ENCODE data around the gene ANKRD11.
"Not testable (repeated sequence)": the region's sequence is repeated elsewhere in the genome, so short reads cannot be mapped to it uniquely, and the experiment has no call there.

The ANKRD11 gene

DNA sequence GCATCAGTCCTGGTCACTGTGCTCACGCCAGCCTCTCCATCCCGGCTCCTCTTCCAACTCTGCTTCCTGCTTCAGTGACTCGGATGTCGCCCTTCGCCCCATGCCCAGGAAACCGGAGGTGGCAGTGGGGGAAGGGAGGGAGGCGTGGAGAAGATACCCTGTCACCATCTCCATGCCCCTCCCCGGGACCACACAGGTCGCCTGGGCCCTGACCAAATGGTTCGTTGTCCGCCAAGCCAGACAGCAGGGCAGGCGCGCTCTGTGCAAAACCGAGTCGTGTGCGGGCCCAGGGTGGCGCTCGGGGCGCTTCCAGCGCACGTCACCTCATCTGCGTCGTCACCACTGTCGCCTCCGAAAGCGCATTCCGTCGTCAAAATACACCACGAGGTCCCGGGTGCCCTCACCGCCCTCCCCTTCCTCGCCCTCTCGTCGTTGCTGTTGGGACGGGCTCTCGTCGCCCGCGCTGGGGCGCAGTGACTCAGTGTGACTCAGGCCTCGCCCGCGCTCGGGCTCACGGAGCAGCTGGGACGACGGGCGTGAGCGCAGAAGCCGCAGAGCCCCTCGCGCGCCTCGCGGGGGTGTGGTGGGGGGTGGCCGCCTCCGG is 233.6 kb downstream of the ANKRD11 start:
- DNase-seq = peak; percentile 19

DNA sequence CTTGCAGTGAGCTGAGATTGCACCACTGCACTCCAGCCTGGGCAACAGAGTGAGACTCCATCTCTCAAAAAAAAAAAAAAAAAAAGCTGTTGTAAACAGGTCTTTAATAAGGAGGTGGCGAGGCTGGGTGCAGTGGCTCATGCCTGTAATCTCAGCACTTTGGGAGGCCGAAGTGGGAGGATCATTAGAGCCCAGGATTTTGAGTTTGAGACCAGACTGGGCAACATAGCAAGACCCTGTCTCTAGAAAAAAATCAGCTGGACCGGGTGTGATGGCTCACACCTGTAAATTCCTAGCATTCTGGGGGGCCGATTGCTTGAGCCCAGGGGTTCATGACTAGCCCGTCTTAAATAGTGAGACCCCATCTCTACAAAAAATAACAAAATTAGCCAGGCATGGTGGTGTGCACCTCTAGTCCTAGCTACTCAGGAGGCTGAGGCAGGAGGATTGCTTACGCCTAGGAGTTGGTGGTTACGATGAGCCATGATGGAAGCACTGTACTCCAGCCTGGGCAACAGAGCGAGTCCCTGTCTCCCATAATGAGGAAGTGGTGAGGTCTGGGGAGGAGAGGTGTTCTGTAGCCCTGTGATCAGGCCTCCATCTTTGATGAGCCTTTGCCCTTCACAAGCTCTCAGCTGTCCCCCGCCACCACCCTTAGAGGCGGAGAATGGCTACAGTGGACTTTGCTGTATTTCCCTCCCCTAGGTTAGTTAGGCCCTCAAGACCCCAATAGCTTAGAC is 236.6 kb downstream of the ANKRD11 start:
- DNase-seq = no peak

DNA sequence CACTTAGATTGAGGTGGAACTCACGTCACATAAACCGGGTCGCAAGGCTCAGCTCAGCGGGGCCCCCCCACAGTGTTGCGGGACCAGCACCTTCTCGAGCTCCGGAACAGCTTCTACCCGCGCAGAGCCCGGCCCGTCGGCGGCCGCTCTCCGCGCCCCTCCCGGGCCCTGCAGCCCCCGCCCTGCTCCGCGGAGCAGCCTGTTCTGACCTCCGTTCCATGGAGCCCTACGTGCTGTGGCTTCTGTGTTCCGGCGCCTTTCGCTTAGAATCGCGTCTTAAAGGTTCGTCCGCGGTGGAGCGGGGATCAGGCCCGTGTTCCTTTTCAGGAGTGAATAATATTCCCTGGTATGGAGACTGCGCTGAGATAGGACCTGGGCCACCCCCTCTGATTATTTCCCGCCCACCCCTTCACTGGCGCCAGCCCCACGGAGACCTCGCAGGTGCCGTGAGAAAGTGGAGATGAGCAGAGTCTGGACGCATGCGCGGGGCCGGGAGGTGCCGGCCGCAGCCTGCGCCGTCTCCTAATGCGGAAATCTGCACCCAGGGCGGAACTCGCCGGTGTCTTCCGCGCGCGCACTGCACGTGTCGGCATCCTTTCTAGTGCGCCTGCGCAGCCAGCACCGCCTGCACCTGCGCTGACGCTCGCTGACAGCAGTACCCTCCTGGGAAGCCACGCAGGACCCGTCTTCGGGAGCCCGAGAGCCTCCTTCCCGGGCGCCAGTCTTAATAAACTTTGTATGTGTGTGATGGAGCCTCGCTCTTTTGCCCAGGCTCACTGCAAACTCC is 242.0 kb downstream of the ANKRD11 start:
- no peak for DNase-seq

DNA sequence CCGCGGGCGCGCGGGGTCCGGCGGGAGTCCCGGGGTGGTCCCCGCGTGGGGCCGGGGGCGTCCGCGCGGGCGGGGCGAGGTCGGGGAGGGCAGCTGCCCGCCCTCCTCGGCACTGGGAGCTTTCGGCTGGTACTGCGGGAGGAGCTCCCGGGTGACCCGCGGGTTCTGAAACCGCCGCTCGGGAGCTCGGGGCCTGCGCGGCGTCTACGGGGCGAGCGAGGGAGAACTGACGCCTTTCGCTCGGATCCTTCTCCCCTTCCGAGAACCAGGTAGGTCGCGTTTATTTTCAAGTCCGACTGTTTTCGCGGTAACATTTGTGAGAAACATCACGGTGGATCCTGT is 242.7 kb downstream of the ANKRD11 start:
- not testable (repeated sequence) for DNase-seq

DNA sequence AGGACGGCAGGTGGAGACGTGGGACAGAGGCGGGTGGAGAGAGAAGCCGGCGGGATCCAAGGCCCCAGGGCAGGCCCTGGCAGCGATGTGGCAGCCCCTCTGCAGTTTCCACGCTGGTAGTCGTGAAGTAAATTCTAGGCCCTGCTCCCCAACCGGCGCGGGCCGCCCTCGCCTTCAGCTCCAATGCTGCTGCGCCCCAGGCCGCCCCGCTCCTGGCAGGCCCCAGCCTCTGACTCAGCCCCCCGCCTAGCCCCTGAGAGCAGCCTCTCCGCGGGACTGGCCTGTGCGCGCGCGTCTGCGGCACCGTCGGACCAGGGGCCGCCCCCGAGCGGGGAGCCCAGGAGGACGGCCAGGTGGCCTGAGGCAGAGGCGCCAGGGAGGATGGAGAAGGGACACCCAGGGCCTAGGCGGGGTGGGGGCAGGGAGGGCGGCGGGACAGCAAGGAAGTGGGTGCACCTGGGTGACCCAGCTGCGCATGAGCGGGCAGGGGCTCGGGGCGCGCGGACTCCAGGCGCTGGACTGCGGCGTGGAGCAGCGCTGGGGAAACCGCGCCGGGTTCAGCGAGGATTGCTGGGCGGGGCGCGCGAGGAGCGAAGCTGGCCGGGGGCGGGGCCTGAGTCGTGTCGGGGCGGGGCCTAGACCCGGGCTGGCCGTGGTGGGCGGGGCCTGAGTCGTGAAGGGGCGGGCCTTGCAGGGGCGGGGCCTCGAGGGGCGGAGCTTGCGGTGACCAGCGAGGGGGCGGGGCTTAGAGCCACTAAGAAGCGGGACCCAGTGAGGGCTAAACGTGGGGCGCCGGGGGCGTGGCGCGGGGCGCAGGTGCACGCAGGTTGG is 243.2 kb downstream of the ANKRD11 start:
- peak; percentile 61 for DNase-seq

DNA sequence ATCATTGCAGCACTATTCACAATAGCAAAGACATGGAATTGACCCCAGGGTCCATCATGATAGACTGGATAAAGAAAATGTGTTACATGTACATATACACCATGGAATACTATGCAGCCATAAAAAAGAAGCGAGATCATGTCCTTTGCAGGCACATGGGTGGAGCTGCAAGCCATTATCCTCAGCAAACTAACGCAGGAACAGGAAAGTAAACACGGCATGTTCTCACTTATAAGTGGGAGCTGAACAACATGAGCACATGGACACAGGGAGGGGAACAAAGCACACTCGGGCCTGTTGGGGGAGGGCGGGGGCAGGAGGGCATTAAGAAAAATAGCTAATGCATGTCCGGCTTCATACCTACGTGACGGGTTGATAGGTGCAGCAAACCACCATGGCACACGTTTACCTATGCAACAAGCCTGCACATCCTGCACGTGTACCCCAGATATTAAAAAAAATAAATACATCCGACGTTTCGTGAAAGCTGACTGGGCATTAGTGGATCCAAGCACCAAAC is 243.9 kb downstream of the ANKRD11 start:
- no peak for DNase-seq

DNA sequence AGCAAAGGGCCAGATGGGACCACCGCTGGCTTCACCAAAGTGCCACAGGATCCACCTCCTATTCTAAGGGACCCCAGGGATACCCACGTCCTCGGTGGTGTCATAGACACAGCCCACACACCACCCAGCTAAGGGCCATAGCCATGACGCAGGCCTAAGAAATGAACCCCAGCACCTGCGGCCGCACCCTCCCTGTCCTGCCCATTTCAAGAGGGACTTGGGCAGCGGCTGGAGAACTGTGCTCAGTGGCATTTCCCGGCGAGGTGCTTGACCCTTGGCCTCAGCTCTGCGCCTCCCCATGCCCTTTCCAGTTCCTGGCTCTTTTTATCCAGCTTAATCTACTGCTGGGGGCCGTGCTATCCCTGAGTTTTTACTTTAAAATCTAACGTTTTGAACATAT is 245.6 kb downstream of the ANKRD11 start:
- no peak for DNase-seq

DNA sequence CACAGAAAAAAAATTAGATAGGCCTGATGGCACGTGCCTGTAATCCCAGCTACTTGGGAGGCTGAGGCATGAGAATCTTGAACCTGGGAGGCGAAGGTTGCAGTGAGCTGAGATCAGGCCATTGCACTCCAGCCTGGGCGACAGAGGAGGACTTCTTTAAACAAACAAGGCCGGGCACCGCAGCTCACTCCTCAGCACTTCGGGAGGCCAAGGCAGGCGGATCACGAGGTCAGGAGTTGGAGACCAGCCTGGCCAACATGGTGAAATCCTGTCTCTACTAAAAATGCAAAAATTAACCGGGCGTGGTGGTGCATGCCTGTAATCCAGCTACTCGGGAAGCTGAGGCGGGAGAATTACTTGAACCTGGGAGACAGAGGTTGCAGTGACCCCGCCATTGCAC is 246.1 kb downstream of the ANKRD11 start:
- not testable (repeated sequence) for DNase-seq

DNA sequence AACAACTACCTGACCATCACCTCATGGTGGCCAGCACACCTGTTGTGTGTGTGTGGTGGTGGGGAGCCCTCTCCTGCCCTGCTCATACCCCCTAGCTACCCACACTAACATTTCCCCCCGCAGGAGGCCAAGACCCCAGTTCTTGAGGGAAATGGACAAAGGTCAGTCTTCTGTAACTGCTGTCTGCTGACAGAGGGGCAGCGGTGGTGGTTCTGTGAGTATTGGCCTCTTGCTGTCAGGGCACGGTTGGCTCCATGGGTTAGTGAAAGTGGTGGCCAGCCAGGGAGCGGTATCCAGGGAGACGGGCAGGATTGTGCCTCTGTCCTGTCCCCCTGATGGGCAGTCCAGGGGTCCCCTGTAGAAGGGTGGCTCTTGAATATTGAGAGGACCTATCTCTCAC is 246.7 kb downstream of the ANKRD11 start:
- no peak for DNase-seq

DNA sequence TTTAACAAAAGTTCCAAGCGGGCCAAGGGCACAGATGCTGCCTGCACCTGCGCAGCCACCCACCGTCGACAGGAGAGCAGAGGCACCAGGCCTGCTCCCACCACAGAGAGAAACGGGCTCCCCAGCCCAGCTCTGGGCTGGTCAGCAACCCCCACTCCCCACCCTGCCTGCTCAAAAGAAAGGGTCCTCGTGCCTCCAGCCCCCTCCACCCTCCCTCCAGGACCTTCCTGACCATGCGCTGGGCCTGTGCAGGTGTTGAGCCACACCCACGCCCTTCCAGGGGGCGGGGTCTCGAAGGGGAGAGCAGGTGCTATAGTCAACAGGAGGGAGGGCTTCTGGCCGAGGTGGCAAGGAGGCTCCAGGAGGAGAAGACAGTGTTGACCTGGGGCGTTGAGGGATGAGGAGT is 247.6 kb downstream of the ANKRD11 start:
- no peak for DNase-seq

DNA sequence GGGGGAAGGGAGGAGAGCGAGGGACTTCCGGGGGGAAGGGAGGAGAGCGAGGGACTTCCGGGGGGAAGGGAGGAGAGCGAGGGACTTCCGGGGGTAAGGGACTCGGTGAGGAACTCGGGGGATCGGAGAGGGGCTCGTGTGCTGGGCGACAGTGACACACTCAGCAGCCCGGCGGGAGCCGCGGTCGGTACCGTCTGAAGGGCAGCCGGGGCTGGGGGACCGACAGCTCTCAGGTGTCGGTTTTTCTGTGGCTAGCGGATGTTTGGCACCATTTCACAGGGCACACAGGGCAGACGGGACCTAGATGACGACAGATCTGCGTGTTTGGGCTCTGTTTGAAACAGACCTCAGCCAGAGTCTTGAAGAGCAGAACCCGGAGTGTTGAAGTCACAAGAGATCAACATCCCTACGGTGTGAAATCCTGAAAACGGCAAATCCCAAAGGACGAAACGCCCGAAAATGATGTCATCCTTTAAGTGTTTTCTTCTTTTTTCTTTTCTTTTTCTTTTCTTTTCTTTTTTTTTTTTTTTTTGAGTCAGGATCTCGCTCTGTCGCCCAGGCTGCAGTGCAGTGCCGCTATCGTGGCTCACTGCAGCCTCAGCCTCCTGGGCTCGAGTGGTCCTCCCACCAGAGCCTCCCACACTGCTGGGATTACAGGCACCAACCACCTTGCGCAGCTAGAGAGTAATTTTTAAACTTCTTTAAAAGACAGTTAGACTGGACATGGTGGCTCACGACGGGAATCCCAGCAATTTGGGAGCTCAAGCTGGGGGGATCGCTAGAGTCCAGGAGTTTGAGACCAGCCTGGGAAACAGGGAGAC is 249.0 kb downstream of the ANKRD11 start:
- peak; percentile 2 for DNase-seq

DNA sequence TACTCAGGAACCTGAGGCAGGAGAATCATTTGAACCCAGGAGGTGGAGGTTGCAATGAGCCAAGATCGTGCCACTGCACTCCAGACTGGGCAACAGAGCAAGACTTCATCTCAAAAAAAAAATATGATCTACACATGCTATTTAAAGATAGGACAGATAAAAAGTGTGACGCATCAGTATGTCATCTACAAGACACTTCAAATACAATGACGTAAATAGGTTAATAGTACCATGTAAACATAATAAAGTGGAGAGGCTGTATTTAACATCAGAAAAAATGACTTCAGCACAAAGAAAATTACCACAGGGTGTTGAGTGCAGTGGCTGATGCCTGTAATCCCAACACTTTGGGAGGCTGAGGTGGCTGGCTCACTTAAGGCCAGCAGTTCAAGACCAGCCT is 252.6 kb downstream of the ANKRD11 start:
- DNase-seq = no peak

DNA sequence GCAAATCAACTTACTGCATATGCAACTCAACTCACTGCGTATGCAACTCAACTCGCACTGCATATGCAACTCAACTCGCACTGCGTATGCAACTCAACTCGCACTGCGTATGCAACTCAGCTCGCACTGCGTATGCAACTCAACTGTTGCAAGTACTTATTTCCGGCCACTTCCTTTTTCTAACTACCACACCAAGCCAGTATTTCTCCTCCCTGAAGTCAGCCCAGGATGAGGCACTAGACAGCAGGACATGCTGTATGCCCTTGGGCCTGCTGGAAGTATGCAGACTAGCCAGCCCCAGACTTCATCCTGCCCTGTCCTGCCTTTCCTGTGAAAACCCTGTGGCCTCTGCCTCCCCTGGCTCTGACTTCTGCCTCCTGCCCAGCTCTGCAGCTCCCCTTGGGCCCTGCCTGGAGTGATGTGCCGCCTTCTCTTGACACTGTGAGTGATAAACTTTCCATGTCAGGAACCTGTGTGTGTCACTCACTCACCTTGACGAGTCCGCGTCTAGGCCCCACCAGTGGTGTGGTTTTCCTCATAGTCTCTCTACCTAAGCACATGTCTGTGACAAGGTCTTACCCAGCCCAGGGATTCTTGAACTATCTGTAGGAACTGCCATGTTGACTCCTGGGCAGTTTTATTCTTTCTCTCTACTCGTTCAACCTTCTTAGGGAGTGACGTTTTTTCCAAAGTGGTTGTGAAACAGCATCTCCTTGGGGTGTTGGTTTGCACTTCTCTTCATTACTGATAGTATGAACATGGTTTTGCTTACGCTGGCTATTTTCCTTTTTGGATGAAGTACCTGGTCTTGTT is 256.5 kb downstream of the ANKRD11 start:
- no peak for DNase-seq

DNA sequence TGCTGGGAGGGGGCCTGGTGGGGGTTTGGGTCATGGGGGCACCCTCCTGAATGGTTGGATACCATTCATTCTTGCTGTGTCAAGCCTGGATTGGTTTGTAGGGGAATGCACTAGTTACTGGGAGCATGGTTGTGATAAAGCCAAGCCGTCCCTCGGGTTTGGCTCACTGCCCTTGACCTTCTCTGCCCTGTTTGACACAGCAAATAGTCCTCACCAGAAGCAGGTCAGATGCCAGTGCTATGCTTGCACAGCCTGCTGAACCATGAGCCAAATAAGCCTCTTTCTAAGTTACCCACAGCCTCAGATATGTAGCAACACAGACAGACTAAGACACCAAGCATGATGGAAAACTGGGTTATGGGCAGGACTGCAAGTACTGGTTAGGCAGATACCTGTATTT is 258.3 kb downstream of the ANKRD11 start:
- no peak for DNase-seq

DNA sequence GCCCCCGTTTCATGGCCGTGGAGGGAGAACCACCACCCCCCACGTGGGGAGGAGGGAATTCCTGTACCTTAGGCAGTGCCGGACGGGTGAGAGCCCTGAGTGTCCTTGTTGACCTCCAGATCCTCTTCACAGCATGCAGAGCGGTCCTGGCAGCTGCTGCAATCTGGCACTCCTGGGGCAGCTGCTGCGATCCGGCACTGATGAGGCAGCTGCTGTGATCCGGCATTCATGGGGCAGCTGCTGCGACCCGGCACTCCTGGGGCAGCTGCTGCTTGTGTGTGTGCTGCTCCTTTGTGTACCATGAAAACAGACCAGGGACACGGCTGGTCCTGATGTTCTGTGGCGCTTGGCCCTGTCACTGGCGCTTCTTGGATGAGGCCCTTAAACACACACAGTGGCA is 260.1 kb downstream of the ANKRD11 start:
- peak; percentile 35 for DNase-seq

DNA sequence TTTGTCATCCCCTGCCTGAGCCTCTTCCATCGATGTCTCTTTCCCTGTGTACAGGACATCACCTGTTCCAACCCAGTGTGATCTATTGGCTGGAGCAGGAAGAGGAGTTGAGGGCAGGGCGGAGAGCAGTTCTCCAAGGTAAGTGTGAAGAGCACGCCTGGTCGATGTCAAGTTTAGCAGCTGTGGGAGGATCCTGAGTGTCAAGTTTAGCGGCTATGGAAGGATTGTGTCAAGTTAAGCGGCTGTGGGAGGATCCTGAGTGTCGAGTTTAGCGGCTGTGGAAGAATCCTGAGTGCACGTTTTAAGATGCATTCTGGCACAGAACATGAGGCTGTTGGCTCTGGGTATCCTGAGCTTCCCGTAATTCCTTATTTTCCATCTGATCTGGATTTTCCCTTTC is 265.7 kb downstream of the ANKRD11 start:
- no peak for DNase-seq

DNA sequence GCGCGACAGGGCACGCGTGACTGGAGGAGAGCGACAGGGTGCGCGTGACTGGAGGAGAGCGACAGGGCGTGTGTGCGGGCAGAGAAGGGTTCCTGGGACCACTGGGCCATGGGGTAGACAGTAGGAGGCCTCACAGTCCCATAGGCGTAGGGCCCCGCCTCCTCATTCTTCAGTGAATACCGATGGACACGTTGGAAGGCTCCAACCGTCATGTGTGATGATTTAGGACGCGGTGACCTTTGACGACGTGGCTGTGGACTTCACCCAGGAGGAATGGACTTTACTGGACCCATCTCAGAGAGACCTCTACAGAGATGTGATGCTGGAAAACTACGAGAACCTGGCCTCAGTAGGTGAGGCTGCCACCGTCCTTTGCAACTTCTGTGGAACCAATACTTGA is 267.4 kb downstream of the ANKRD11 start:
- DNase-seq = no peak

DNA sequence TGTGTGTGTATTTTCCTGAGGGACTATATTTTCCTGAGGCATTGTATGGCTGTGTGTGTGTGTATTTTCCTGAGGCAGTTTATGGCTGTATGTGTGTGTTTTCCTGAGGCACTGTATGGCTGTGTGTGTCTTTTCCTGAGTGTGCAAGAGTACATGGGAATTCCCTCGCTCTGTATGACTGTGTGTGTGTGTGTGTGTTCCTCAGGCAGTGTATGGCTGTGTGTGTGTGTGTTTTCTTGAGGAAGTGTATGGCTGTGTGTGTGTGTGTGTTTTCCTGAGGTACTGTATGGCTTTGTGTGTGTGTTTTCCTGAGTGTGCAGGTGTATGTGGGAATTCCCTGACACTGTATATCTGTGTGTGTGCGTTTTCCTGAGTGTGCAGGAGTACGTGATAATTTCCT is 268.8 kb downstream of the ANKRD11 start:
- DNase-seq = no peak

DNA sequence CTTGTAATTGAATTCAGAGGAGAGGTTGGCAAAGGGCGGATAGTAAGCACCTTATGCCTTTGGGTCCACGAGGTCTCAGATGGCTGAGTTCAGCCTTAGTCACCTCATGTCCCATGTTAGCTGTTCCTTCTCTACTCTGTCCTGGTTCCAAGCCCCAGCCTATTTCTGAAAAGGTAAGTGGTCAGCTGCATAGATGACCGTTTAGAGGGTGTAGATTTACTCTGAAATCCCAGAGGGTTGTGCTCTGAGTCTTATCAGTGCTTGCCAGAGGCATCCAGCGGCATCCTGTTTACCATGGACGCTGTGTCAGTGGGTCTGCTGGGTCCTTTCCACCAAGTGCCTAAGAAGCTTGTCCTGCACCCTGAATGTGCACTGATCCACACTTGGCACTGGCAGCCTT is 271.0 kb downstream of the ANKRD11 start:
- DNase-seq = no peak

Data from NCI-H774 (cell line).